Jurkat, Clone E6-1 (cell line): Measurements from ENCODE around the gene DUS1L. TPM values are rescaled to one million over a fixed set of nuclear protein-coding genes. Genes with fewer than 3 reads are reported as not detected.
A peak's percentile ranks its signal among the peaks of the same experiment; 100 is the strongest.

Experiments
- DNase-seq: peaks from one replicate; pipeline ENCODE4 v3.0.0-alpha.2; 2011; ENCODE audit warnings: low read depth, low spot score
- H3K4me3 ChIP-seq: 2 replicates; pipeline ENCODE4 v1.5.1; 2011; ENCODE audit warnings: mild to moderate bottlenecking, low read length, control low read depth, moderate library complexity
- polyA plus RNA-seq: library from polyadenylated mRNA; unstranded; fragments of >200 nt; gene quantifications from one replicate; pipeline ENCODE4 v1.2.1, GENCODE V29; 2012; ENCODE audit warnings: missing spikeins; ENCODE audit not compliant: insufficient read length, insufficient read depth

Gene DUS1L
- polyA plus RNA-seq, result 228 TPM

DNA sequence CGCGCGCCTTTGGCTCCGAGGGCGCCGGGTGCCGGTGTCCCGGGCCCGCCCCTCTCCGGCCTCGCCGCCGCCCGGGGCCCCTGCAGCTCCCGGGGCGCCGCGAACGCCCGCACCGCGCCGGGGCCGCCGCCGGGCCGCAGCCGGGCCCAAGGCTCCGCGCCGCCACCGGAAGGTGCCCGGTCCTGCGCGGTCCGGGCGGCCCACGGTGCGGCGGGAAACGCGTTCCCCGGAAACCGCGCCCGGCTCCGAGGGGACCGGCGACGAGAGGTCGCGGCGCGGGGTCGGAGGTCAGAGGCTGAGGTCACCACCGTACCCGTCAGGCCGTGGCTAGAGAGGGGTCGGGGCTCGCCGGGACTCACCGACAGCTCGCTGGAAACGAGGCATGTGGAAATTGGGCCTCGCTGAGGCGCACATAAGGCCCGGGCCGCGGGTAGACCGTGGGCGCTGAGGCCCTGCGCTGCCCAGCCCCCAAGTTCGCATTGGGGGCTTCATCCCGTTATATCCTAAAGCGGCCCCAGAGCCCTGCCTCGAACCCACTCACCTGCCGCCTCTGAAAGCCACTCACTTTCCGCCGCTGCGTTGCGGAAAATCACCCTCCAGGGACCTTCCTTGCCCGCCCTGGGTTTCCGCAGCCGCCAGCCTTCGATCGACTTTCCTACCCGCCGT is at the start of gene DUS1L:
DUS1L (minus strand) TSS at position 167 of the 666 bp plus-strand sequence. CDS start 745 bp downstream, outside the sequence.
- peak within 1 kb of the TSS; percentile 84 for H3K4me3 ChIP-seq
- peak; percentile 41 for DNase-seq

- no peak overlapping the region for H3K4me3 ChIP-seq
- no peak for DNase-seq
Observed at GRCh38 chr17:82114872-82115271, 49.3 kb upstream of the DUS1L start.

- DNase-seq, result no peak
- no peak overlapping the region for H3K4me3 ChIP-seq
Observed at GRCh38 chr17:82114447-82114846, 48.8 kb upstream of the DUS1L start.

DNA sequence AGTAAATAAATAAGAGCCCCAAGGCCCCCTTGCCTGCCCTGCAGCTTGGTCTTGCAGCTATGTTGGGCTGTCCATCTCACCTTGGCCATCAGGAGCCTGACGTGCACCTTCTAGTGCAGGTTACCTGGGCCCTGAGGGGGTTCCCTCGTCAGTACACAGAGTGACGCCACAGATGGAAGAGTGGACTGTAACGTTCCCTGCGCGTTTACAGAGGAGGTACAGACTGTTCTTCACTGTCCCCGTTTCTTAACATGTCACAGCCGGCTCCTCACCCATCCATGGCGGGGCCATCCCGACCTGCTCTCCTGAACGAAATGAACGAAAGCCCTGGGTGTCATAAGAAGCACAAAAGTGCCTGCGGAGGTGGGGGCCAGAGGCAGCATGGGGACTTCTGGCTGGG is 48.3 kb upstream of the DUS1L start:
- H3K4me3 ChIP-seq, result no peak overlapping the region
- no peak for DNase-seq

GRCh38 chr17:82113422-82113821 is 47.8 kb upstream of the DUS1L start:
- H3K4me3 ChIP-seq, result no peak overlapping the region
- no peak for DNase-seq

- no peak overlapping the region for H3K4me3 ChIP-seq
- no peak for DNase-seq
Observed at GRCh38 chr17:82112914-82113311, 47.3 kb upstream of the DUS1L start.

GRCh38 chr17:82112181-82112913 is 46.7 kb upstream of the DUS1L start:
- DNase-seq, result no peak
- H3K4me3 ChIP-seq, result no peak overlapping the region

DNA sequence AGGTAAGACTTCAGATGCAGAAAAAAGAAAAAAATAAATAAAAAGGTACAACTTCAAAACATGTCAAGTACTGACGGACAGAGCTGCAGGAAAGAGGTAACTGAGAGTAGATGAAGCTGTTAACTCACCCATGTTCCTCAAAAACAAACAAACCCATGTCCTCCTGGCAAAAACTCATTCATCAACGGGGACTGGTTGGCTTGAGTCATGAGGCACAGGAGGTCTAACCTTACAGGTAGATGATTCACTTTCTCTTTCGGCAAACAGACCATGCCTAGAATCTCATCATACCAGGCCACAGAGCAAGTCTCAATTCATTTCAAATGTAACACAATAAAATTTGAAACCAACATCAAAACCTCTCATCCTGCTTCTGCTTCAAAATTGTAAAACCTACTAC is 44.7 kb upstream of the DUS1L start:
- H3K4me3 ChIP-seq, result no peak overlapping the region
- DNase-seq, result no peak

- DNase-seq, result no peak
Observed at GRCh38 chr17:82108961-82109475, 43.4 kb upstream of the DUS1L start.

DNA sequence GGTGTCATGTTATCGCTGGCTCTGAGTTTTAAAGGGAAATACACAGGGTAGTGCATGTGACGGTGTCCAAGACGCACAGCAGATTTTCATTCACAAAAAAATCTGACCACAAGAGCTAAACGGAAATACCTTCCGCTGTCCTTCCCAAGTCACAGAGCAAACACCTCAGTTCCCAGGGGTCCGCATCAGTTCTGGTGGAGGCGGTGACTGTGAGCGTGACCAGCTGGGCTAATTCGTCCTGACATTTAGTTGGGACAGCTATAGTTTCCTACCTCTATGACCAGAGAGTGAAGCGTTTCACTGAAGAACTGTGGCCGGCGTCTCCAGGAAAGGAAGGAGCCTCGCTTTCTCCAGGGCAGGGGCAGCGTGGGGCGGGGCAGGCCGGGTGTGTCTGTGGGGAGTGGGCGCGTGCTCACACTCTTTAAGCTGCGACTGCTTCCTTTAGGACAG is 42.9 kb upstream of the DUS1L start:
- no peak overlapping the region for H3K4me3 ChIP-seq
- DNase-seq, result no peak

More at GRCh38 chr17:82108961-82109475, 43.4 kb upstream of the DUS1L start:
- H3K4me3 ChIP-seq, result no peak overlapping the region

DNA sequence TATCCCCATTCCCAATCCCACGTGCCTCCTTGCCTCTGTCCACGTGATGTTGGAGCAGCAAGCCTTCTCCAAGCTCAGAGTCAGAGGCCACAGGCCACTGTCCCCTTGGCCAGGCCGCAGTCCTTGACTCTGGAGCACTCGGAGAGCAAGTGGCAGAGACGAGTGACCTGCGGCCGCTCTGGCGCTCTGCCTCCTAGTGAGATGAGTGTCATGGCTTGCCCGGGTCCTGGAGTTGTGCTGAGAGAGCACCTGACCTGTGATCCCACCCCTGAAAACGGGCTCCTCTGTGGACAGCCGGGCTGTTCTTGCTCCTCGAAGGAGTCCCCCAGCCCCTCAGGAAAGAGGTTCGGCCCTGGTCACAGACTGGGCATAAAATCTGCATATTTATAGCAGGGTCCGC is 42.4 kb upstream of the DUS1L start:
- no peak for DNase-seq
- H3K4me3 ChIP-seq, result no peak overlapping the region

- no peak overlapping the region for H3K4me3 ChIP-seq
- no peak for DNase-seq
Observed at GRCh38 chr17:82107341-82107860, 41.8 kb upstream of the DUS1L start.

GRCh38 chr17:82106688-82107305 is 41.2 kb upstream of the DUS1L start:
- peak overlapping the region; percentile 66 for H3K4me3 ChIP-seq
- no peak for DNase-seq

DNA sequence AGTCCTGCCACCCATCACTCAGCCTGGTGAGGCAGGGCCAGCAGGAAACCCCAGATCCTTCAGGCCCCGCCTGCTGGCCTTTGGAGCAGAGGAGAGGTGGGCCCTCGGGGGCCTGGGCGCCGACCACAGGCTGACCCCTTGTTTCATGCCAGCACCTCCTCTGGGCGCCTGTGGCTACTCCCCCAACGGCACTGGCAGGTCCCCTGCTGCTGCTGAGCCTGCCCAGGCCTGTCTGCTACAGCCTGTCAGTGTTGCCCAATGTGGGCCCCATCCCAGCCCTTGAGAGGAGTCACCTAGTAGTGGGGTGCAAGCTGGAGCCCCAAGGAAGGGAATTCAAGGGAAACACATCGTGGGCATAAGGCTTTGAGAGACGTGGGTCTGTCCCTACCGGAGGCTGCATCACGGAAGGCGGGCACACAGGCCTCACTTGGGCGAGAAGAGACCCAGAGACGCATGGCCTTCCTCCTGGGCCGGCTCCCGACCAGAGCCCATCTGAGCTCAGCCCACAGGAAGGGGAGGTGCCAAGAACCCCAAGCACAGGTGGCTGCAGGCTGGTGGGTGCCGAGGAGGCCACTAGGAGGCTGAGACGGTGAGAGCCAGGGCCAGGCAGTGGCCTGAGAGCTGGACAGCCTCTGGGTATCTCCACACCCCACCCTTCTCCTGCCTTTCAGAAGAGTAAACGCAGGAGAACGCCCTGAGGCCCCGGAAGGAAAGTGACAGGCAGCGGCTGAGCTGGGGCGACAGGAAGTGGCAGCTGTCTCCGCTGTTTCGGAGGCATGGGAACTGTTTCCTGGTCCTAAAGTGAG is 40.5 kb upstream of the DUS1L start:
- peak; percentile 63 for DNase-seq
- H3K4me3 ChIP-seq, result peak overlapping the region; percentile 66

- DNase-seq, result no peak
- peak overlapping the region; percentile 66 for H3K4me3 ChIP-seq
Observed at GRCh38 chr17:82105417-82105881, 39.8 kb upstream of the DUS1L start.

GRCh38 chr17:82104797-82105416 is 39.3 kb upstream of the DUS1L start:
- DNase-seq, result no peak
- H3K4me3 ChIP-seq, result no peak overlapping the region

DNA sequence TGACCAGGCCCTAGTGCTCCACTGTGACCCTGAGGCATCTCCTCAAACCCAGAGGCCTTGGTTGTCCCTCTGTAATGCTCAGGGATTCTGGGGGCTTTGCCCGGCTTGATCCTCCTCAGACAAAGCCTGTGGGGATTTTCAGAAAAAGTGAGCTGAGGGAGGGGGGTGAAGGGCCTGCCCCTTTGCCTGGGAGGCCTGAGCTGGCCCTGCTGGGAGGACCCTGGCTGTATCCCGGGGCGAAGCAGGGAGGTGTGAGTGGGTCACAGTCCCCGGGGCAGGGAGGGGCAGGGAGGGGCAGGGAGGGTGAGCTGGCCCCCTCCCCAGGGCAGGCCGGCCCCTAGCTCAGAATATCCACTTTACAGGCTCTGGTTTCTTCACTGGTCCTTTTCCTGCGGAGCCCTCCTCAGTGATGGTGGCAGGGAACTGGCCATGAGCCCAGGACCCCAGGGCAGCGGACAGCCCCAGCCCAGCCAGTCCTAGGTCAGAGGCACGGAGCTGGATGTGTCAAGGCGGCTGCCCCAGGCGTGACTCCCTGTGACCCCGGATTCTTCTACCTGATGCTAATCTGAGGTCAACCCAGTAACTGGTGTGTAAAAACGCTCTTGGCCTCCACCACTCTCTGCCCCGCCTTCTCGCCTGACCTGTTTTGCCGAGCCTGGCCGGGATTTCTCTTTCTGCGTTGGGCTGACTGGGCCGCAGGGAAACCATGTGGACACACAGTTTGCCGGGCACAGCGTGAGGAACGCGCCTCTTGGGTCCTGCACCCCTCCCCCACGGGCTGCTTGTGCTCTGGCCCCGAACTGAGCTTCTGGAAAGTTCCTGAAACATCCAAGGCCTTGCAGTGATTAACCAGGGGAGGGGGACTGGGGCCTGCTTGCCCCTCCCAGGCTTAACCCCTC is 38.2 kb upstream of the DUS1L start:
- no peak for DNase-seq

More for the DNA sequence above, 38.2 kb upstream of the DUS1L start:
- H3K4me3 ChIP-seq, result no peak overlapping the region
